ENCODE measurements around the gene ABCA4.

Gene ABCA4

DNA sequence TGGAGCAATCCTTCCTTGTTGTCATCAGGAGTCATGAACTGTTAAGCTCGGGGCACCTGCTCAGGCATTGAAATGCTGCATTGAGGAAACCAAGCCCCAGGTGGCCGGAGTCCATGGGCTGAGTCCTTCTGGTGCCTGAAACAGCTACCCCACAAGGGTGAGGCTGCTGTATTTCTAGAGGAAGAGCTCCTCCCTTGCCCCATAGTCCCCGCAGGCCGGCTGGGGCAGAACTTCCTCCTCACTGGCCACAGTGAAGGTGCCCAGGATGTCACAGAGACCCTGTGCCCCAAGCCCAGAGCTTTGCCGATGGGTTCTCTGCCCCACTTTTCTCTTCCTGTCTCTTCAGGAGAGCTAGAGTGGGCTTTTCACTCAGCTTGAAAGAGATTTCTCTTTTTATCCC lies 130.9 kb downstream of the ABCA4 start:
- H3K27ac ChIP-seq (ENCODE audit: low read length): no peak overlapping the region
- H3K4me3 ChIP-seq (ENCODE audit: low read length): no peak overlapping the region
- H3K9ac ChIP-seq (ENCODE audit: low read length): no peak overlapping the region
- no peaks in the 10 kb centered on the region for H3K36me3 ChIP-seq (ENCODE audit: control insufficient read depth, low read depth, low read length)
- no peaks in the 10 kb centered on the region for H3K27me3 ChIP-seq (ENCODE audit: control insufficient read depth, insufficient read depth, low read length)
- no peaks in the 10 kb centered on the region for H3K4me1 ChIP-seq (ENCODE audit: control insufficient read depth, low read depth, low read length)
- no peaks in the 10 kb centered on the region for H3K9me3 ChIP-seq (ENCODE audit: control insufficient read depth, low read depth, low read length)

DNA sequence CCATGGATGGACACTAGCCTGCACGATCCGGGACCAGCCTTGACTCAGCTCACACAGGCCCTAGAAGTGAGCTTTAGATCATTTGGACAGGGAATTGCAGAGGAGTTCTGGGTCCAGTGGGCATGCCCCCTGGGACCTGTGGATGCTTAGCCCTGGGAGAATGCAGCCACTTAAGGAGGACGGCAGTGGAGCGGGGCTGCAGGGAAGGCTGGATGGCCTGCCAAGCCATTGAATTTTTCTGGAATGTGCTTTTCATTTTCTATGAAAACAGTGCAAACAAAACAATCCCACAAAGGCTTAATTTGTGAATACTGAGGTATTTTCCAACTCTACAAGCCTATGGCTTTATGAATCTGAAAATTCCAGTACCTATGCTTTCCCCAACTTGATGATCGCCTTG lies 131.3 kb downstream of the ABCA4 start:
- Histone ChIP-seq H3K4me3 (ENCODE audit: low read length) (no peak overlapping the region), H3K4me1 (ENCODE audit: control insufficient read depth, low read depth, low read length) (no peaks in the 10 kb centered on the region), H3K27me3 (ENCODE audit: control insufficient read depth, insufficient read depth, low read length) (no peaks in the 10 kb centered on the region), H3K27ac (ENCODE audit: low read length) (no peak overlapping the region), H3K9ac (ENCODE audit: low read length) (no peak overlapping the region), H3K9me3 (ENCODE audit: control insufficient read depth, low read depth, low read length) (no peaks in the 10 kb centered on the region), H3K36me3 (ENCODE audit: control insufficient read depth, low read depth, low read length) (no peaks in the 10 kb centered on the region)

DNA sequence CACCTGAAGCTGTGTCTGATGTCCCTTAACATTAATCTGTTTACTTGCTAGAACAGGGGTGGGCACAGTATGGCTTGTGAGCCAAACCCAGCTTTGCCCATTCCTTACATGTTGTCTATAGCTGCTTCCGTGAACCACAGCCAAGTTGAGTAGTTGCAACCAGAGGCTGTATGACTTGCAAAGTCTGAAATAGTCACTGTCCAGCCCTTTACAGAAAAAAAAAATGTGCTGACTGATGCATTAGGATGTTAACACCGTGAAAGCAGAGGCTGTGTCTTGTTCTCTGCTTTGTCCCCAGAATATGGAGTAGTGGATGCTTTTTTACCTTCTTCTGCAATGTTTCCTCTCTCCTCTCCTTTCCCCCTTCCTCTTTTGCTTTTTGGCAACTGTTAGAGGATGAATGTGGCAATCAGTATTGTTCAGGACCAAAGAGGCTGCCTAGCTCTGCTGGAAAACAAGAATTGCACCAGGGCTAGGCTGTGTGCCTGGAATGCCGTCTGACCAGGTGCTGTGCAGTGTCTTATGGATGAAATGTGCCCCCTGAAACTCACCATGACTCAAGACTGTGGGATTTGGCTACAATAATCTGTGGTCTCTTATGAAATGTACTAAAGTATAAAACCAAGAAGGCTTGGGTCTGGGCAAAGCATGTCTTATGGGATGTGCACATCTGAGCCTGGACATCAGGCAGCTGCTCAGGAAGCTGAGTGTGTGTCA lies 132.2 kb downstream of the ABCA4 start:
- Histone ChIP-seq H3K27me3 (ENCODE audit: control insufficient read depth, insufficient read depth, low read length) (no peaks in the 10 kb centered on the region), H3K27ac (ENCODE audit: low read length) (no peak overlapping the region), H3K9me3 (ENCODE audit: control insufficient read depth, low read depth, low read length) (no peaks in the 10 kb centered on the region), H3K36me3 (ENCODE audit: control insufficient read depth, low read depth, low read length) (no peaks in the 10 kb centered on the region), H3K4me3 (ENCODE audit: low read length) (no peak overlapping the region), H3K4me1 (ENCODE audit: control insufficient read depth, low read depth, low read length) (no peaks in the 10 kb centered on the region), H3K9ac (ENCODE audit: low read length) (no peak overlapping the region)

DNA sequence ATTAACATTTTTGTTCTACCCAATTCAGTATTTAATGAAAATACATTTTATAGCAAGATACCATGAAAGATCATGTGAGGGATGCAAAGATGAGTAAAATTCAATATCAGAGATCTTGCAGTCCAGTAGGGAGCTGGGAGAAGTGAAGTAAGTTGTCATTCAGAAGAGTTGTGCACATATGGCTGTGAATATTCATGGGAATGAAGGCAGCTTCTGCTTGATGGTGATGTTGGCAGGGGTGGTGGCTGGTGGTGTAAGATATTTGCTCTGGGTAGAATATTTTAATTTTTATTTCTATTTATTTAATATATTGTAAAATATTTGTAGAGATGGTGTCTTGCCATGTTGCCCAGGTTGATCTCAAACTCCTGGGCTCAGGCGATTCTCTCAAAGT lies 139.7 kb downstream of the ABCA4 start:
- H3K9ac ChIP-seq (ENCODE audit: low read length): no peak overlapping the region
- H3K27ac ChIP-seq (ENCODE audit: low read length): no peak overlapping the region
- H3K4me3 ChIP-seq (ENCODE audit: low read length): no peak overlapping the region
- no peaks in the 10 kb centered on the region for H3K4me1 ChIP-seq (ENCODE audit: control insufficient read depth, low read depth, low read length)
- no peaks in the 10 kb centered on the region for H3K36me3 ChIP-seq (ENCODE audit: control insufficient read depth, low read depth, low read length)
- no peaks in the 10 kb centered on the region for H3K27me3 ChIP-seq (ENCODE audit: control insufficient read depth, insufficient read depth, low read length)
- no peaks in the 10 kb centered on the region for H3K9me3 ChIP-seq (ENCODE audit: control insufficient read depth, low read depth, low read length)

DNA sequence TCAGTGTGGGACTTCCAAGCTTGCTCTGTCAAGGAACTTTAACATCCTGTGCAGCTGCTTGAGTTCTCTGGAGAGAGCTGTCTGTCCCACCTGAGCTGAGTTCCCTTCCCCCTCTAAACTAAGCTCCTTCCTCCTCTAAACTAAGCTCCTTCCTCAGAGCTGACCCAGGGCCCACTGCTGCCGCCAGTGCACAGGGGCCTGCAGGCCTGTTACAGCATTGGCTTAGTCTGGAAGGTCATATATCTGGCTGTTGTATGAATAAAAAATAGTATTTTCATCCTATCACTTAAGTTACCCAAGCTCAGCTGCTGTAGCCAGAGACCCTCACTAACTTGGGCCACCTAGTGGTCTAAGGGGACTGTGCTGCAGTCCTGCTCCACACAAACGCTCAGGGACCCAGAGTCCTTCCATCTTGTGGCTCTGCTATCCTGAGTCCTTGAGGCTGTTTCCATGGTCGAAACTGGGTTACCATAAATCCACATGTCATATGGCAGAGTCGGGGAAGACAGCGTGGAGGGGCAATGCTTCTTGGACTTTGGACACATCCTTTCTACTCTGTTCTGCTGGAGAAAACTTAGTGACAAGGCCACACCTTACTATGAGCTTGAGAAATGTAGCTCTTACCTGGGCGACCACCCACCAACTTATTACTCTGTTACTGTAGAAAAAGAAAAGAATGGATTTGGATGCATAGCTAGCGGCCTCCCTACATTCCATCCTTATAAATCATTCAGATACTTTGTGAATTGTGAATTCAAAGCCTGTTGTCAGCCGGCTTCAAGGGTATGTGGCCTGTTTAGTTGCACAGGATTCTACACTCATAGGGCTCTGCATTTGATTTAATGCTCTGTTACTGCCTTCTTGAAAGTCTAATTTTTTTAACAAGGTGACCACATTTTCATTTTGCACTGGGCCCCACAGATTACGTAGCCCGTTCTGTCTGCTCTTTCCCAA lies 140.4 kb downstream of the ABCA4 start:
- no peaks in the 10 kb centered on the region for H3K36me3 ChIP-seq (ENCODE audit: control insufficient read depth, low read depth, low read length)
- H3K9me3 ChIP-seq (ENCODE audit: control insufficient read depth, low read depth, low read length): no peaks in the 10 kb centered on the region
- no peak overlapping the region for H3K9ac ChIP-seq (ENCODE audit: low read length)
- H3K27ac ChIP-seq (ENCODE audit: low read length): no peak overlapping the region
- no peak overlapping the region for H3K4me3 ChIP-seq (ENCODE audit: low read length)
- H3K27me3 ChIP-seq (ENCODE audit: control insufficient read depth, insufficient read depth, low read length): no peaks in the 10 kb centered on the region
- no peaks in the 10 kb centered on the region for H3K4me1 ChIP-seq (ENCODE audit: control insufficient read depth, low read depth, low read length)

DNA sequence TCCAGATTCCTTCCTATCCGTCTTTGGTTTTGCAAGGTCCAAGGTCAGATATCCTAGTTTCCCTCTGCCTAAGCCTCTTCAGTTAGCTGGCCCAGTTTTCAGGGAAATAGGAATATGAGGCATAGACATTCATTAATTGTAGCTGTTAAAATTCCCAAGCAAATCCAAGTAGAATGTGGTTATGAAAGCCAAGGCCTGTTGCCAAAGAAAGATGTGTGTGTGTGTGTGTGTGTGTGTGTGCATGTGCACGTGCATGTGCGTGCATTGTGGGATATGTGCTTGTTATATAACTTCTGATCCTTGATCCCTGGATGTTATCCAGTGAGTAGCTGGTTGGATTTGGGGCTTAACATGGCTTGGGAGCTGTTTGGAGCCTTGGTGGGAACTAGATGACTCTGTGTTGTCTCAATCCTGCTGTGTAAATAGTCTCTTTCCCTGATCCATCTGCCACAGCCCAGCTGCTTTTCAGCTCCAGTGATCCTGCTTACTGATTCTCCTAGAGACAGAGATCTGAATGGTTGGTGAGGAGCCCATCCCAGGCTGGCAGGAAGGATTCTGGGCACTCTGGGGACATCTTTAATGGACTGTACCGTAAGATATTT lies 141.1 kb downstream of the ABCA4 start:
- Histone ChIP-seq H3K27me3 (ENCODE audit: control insufficient read depth, insufficient read depth, low read length) (no peaks in the 10 kb centered on the region), H3K36me3 (ENCODE audit: control insufficient read depth, low read depth, low read length) (no peaks in the 10 kb centered on the region), H3K4me3 (ENCODE audit: low read length) (no peak overlapping the region), H3K9me3 (ENCODE audit: control insufficient read depth, low read depth, low read length) (no peaks in the 10 kb centered on the region), H3K4me1 (ENCODE audit: control insufficient read depth, low read depth, low read length) (no peaks in the 10 kb centered on the region), H3K27ac (ENCODE audit: low read length) (no peak overlapping the region), H3K9ac (ENCODE audit: low read length) (no peak overlapping the region)

DNA sequence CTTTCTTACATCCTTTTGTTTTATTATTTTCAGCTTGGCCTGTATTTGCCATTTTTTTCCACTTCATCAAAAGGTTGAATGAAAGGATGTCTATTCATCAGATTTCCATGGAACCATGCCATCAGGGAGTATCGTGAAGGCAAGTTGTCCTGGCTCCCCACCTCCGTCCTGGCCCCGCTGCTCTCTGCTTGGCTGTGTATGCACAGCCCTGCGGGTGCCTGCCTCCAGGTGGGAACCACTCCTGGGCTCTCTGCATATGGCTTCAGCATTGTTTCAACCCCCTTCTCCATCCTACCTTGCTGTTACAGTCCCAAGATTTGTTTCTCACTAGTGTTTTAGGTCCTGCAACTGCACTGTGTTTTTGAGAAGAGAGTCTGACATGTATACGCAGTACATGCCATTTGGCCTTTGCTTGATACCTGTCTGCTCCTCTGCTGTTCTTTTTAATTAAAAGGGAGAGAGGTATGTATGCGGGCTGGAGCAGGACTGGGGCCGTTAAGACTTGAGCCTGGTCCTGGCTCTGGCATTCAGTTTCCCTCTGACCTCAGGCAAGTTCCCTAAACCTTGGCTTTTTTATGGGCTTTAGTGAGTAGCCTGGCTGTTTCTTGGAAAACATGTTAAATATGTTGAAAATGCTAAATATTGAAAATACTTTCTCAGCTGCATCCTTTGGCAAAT lies 141.8 kb downstream of the ABCA4 start:
- H3K27ac ChIP-seq (ENCODE audit: low read length): no peak overlapping the region
- no peak overlapping the region for H3K4me3 ChIP-seq (ENCODE audit: low read length)
- H3K4me1 ChIP-seq (ENCODE audit: control insufficient read depth, low read depth, low read length): no peaks in the 10 kb centered on the region

DNA sequence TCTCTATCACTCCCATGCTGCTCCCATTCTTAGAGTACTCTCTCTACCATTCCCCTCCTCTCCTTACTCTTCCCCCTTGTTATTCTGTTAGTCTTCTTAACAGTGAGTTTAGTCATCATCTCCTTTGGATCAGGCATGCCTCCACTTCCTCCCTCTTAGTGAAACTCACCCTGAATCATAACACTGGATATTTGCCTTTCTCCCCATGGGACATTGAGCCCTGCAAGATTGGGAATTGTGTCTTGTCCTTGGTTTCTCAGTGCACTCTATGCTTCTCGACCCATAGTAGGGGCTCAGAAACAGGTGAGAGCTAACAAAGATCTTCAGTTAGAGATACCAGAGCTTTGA lies 143.4 kb downstream of the ABCA4 start:
- H3K4me3 ChIP-seq (ENCODE audit: low read length): no peak overlapping the region
- no peaks in the 10 kb centered on the region for H3K4me1 ChIP-seq (ENCODE audit: control insufficient read depth, low read depth, low read length)
- no peak overlapping the region for H3K9ac ChIP-seq (ENCODE audit: low read length)
- no peaks in the 10 kb centered on the region for H3K36me3 ChIP-seq (ENCODE audit: control insufficient read depth, low read depth, low read length)
- no peaks in the 10 kb centered on the region for H3K9me3 ChIP-seq (ENCODE audit: control insufficient read depth, low read depth, low read length)
- H3K27me3 ChIP-seq (ENCODE audit: control insufficient read depth, insufficient read depth, low read length): no peaks in the 10 kb centered on the region
- no peak overlapping the region for H3K27ac ChIP-seq (ENCODE audit: low read length)

More for the DNA sequence above, 141.8 kb downstream of the ABCA4 start:
- H3K36me3 ChIP-seq (ENCODE audit: control insufficient read depth, low read depth, low read length): no peaks in the 10 kb centered on the region
- no peak overlapping the region for H3K9ac ChIP-seq (ENCODE audit: low read length)
- H3K9me3 ChIP-seq (ENCODE audit: control insufficient read depth, low read depth, low read length): no peaks in the 10 kb centered on the region
- H3K27me3 ChIP-seq (ENCODE audit: control insufficient read depth, insufficient read depth, low read length): no peaks in the 10 kb centered on the region

DNA sequence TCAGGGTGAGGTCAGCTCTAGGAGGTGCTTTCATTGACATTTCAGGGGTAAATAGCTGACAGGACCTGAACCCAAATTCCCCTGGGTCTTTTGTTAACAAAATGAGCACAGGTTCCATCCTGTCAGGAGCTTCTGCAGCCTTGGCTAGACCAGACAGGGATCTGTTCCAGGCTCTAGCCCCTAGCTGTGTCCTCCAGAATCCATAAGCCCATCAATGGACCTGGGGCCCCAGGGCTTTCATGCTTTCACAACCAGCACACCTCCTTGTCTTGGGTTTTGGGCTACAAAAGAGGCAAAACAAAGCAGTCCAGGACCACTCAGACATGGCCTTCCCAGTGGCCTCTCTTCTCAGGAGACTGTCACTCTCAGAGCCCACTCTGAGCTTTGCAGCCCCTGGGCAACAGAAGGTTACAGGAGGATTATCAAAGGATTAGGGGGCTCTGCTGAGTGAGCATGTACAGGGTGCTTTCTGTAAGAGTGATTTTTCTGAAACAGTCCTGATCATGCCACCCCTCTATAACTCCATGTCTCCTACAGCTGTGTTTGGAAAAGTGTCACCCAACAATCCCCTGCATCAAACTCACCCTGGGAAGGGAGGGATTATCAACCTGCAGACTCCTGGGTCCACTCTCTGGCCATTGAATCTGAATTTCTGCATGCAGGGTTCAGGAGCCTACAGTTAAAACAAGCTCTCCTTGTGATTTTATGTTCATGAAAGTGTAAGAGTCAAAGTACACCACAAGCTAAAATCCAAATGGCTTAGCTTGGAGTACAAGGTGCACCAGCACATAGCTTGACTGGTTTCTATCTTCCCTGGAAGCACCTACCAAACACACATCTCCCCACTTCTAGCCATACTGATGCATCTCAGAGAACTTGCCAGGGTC lies 144.0 kb downstream of the ABCA4 start:
- H3K27me3 ChIP-seq (ENCODE audit: control insufficient read depth, insufficient read depth, low read length): no peaks in the 10 kb centered on the region

DNA sequence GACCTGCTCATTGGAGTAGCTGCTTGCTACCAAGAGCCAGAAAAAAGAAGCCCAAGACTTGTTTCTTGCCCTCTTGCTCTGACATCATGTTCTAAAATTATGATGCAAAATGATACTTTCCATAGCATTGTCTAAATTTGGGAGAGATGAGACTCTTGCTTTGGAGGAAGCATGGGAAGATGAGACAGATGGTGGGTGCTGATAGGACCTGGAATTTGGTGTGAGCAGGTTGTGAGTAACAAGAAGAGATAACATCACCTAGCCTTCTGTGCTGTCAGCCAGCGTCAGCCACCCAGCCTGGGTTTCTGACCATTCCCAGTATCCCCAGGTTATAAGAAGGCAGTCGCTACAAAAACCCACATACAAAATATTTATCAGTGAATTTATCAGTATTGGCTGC lies 144.7 kb downstream of the ABCA4 start:
- Histone ChIP-seq H3K4me1 (ENCODE audit: control insufficient read depth, low read depth, low read length) (no peaks in the 10 kb centered on the region), H3K4me3 (ENCODE audit: low read length) (no peak overlapping the region), H3K36me3 (ENCODE audit: control insufficient read depth, low read depth, low read length) (no peaks in the 10 kb centered on the region), H3K27ac (ENCODE audit: low read length) (no peak overlapping the region), H3K9me3 (ENCODE audit: control insufficient read depth, low read depth, low read length) (no peaks in the 10 kb centered on the region), H3K9ac (ENCODE audit: low read length) (no peak overlapping the region), H3K27me3 (ENCODE audit: control insufficient read depth, insufficient read depth, low read length) (no peaks in the 10 kb centered on the region)

More for the DNA sequence above, 144.0 kb downstream of the ABCA4 start:
- Histone ChIP-seq H3K9me3 (ENCODE audit: control insufficient read depth, low read depth, low read length) (no peaks in the 10 kb centered on the region), H3K27ac (ENCODE audit: low read length) (no peak overlapping the region), H3K9ac (ENCODE audit: low read length) (no peak overlapping the region), H3K36me3 (ENCODE audit: control insufficient read depth, low read depth, low read length) (no peaks in the 10 kb centered on the region), H3K4me1 (ENCODE audit: control insufficient read depth, low read depth, low read length) (no peaks in the 10 kb centered on the region), H3K4me3 (ENCODE audit: low read length) (no peak overlapping the region)

All from iPS-18a (cell line).